Gastroesophageal sphincter (tissue), 3 donors: Measurements from ENCODE around the gene PADI2.

ENCODE experiments used
- CTCF ChIP-seq, 4 experiments: fragments of 200-600 bp in 2 of 4; fragments of 450-650 bp in 2 of 4; sonication (generic) in 1 of 4; IDR thresholded peaks; one replicate each; pipeline ENCODE4 v1.5.1; 2017 to 2019; ENCODE audit warnings: antibody characterized with exemption in 4 of 4, mild to moderate bottlenecking in 2 of 4, moderate library complexity in 2 of 4
- POLR2AphosphoS5 ChIP-seq: sonication (generic); formaldehyde crosslinking; IDR thresholded peaks from one replicate; pipeline ENCODE4 v1.6.1; 2017; ENCODE audit warnings: antibody characterized with exemption

- TF ChIP-seq CTCF (IDR thresholded peaks at IDR 0.05) (no peak), POLR2AphosphoS5 (no peak)
These were observed 14.5 kb downstream of the PADI2 start for GRCh38 chr1:17104782-17105181.
